GM06990 (cell line): ENCODE measurements around the gene CACNA1E.

Experiments used
- DNase-seq: peaks from one replicate; pipeline ENCODE4 v3.0.0-alpha.2; 2011; ENCODE audit not compliant: insufficient read length; ENCODE audit errors: extremely low read depth
- H3K27me3 ChIP-seq: replicated peaks from 2 replicates; pipeline ENCODE4 v1.6.0; 2011; ENCODE audit warnings: low read length; ENCODE audit not compliant: control insufficient read depth, insufficient read depth
- H3K36me3 ChIP-seq: 2 replicates; pipeline ENCODE4 v1.5.1; 2011; ENCODE audit warnings: low read length; ENCODE audit not compliant: control insufficient read depth, insufficient read depth
- H3K4me3 ChIP-seq: replicated peaks from 2 replicates; pipeline ENCODE4 v1.5.1; 2011; ENCODE audit warnings: low read depth, mild to moderate bottlenecking, control low read depth, low read length
- CTCF ChIP-seq: IDR thresholded peaks from 2 replicates; pipeline ENCODE4 v1.5.1; 2011; ENCODE audit warnings: low read length, control low read depth, mild to moderate bottlenecking, inconsistent platforms; ENCODE audit not compliant: insufficient read depth, poor library complexity, severe bottlenecking

Gene CACNA1E

GRCh38 chr1:181711820-181712219 is 228.5 kb downstream of the CACNA1E start:
- no peak for TF ChIP-seq CTCF
- Histone ChIP-seq H3K36me3 (no peaks in the 10 kb centered on the region; the same call in 1 of the 2 replicates), H3K27me3 (no peaks in the 10 kb centered on the region), H3K4me3 (no peak overlapping the region)
- DNase-seq = no peak

GRCh38 chr1:181712711-181713110 is 229.4 kb downstream of the CACNA1E start:
- Histone ChIP-seq H3K27me3 (no peaks in the 10 kb centered on the region), H3K36me3 (peaks cover 3% of the 10 kb centered on the region), H3K4me3 (no peak overlapping the region)
- no peak for DNase-seq
- no peak for TF ChIP-seq CTCF

GRCh38 chr1:181714428-181714827 is 231.1 kb downstream of the CACNA1E start:
- Histone ChIP-seq H3K4me3 (no peak overlapping the region), H3K36me3 (peaks cover 5% of the 10 kb centered on the region), H3K27me3 (no peaks in the 10 kb centered on the region)
- DNase-seq = no peak
- TF ChIP-seq CTCF = no peak

GRCh38 chr1:181718034-181718433 is 234.7 kb downstream of the CACNA1E start:
- no peak for DNase-seq
- TF ChIP-seq CTCF = no peak
- peaks cover 5% of the 10 kb centered on the region for H3K36me3 ChIP-seq
- no peaks in the 10 kb centered on the region for H3K27me3 ChIP-seq
- no peak overlapping the region for H3K4me3 ChIP-seq

GRCh38 chr1:181726320-181727012 is 243.1 kb downstream of the CACNA1E start:
- DNase-seq = no peak
- Histone ChIP-seq H3K27me3 (no peaks in the 10 kb centered on the region), H3K36me3 (no peaks in the 10 kb centered on the region; the same call in none of the 2 replicates), H3K4me3 (no peak overlapping the region)
- TF ChIP-seq CTCF = no peak

GRCh38 chr1:181730606-181731005 is 247.3 kb downstream of the CACNA1E start:
- no peak for DNase-seq
- no peaks in the 10 kb centered on the region for H3K27me3 ChIP-seq
- H3K36me3 ChIP-seq = no peaks in the 10 kb centered on the region; the same call in none of the 2 replicates
- TF ChIP-seq CTCF = no peak
- H3K4me3 ChIP-seq = no peak overlapping the region
